GM18499 (cell line): ENCODE results near the gene DNM3.

Experiments
- ATAC-seq: cut with Tn5 transposase; IDR thresholded peaks from one replicate; pipeline ENCODE4 v1.9.1; 2021; ENCODE audit warnings: moderate number of reproducible peaks; ENCODE audit not compliant: insufficient read depth, unreplicated experiment

Gene DNM3

GRCh38 chr1:172083191-172083590 is 241.9 kb downstream of the DNM3 start:
- ATAC-seq: no peak

GRCh38 chr1:172084876-172085275 is 243.6 kb downstream of the DNM3 start:
- ATAC-seq: no peak

- ATAC-seq: no peak
Measured at GRCh38 chr1:172085317-172085716, 244.0 kb downstream of the DNM3 start.

GRCh38 chr1:172086137-172086536 is 244.8 kb downstream of the DNM3 start:
- no peak for ATAC-seq

- ATAC-seq: no peak
Measured at GRCh38 chr1:172088256-172088655, 247.0 kb downstream of the DNM3 start.

GRCh38 chr1:172089768-172090510 is 248.6 kb downstream of the DNM3 start:
- no peak for ATAC-seq

GRCh38 chr1:172090511-172090817 is 249.2 kb downstream of the DNM3 start:
- ATAC-seq: no peak

- no peak for ATAC-seq
Measured at GRCh38 chr1:172095846-172096245, 254.5 kb downstream of the DNM3 start.

GRCh38 chr1:172105230-172105629 is 263.9 kb downstream of the DNM3 start:
- no peak for ATAC-seq

- no peak for ATAC-seq
Measured at GRCh38 chr1:172107316-172107975, 266.1 kb downstream of the DNM3 start.

GRCh38 chr1:172108161-172108893 is 267.0 kb downstream of the DNM3 start:
- ATAC-seq: no peak

GRCh38 chr1:172109359-172109758 is 268.1 kb downstream of the DNM3 start:
- no peak for ATAC-seq

- ATAC-seq: no peak
Measured at GRCh38 chr1:172112576-172112975, 271.3 kb downstream of the DNM3 start.

- no peak for ATAC-seq
Measured at GRCh38 chr1:172117800-172118199, 276.5 kb downstream of the DNM3 start.

GRCh38 chr1:172118618-172119017 is 277.3 kb downstream of the DNM3 start:
- no peak for ATAC-seq

GRCh38 chr1:172119184-172119583 is 277.9 kb downstream of the DNM3 start:
- ATAC-seq: no peak

GRCh38 chr1:172120381-172120780 is 279.1 kb downstream of the DNM3 start:
- ATAC-seq: no peak

GRCh38 chr1:172121081-172121717 is 279.9 kb downstream of the DNM3 start:
- no peak for ATAC-seq

GRCh38 chr1:172122381-172122780 is 281.1 kb downstream of the DNM3 start:
- no peak for ATAC-seq

GRCh38 chr1:172125250-172125649 is 284.0 kb downstream of the DNM3 start:
- no peak for ATAC-seq

GRCh38 chr1:172125812-172126430 is 284.6 kb downstream of the DNM3 start:
- no peak for ATAC-seq
